ENCODE data around the gene L1CAM.

- no peak for TF ChIP-seq NCOA6 (IDR thresholded peaks at IDR 0.05)
- TF ChIP-seq NFRKB (IDR thresholded peaks at IDR 0.05; ENCODE audit: low read depth) = no peak
- no peak for TF ChIP-seq NR3C1 (CRISPR knock-in tag; IDR thresholded peaks at IDR 0.05)
- no peak for TF ChIP-seq ZBTB34 (CRISPR knock-in tag; IDR thresholded peaks at IDR 0.05)
- TF ChIP-seq CTCF (IDR thresholded peaks at IDR 0.05 in 2 of 3, conservative IDR thresholded peaks at IDR 0.05 in 1 of 3; ENCODE audit: insufficient read depth in 2 of 3, low read depth in 1 of 3, low read length in 3 of 3) = no peak
- no peak for TF ChIP-seq BRCA1 (IDR thresholded peaks at IDR 0.05)
- TF ChIP-seq BRCA1 (CRISPR knock-in tag; IDR thresholded peaks at IDR 0.05) = no peak
- TF ChIP-seq TAF7 (tag; IDR thresholded peaks at IDR 0.05) = no peak
- TF ChIP-seq ZNF232 (CRISPR knock-in tag; IDR thresholded peaks at IDR 0.05) = no peak
- no peak for TF ChIP-seq ZBTB8A (IDR thresholded peaks at IDR 0.05; ENCODE audit: partially characterized antibody)
- no peak for TF ChIP-seq SRSF1 (IDR thresholded peaks at IDR 0.05; ENCODE audit: low read depth, low read length)
Measured at GRCh38 chrX:153812220-153812619, 73.8 kb downstream of the L1CAM start.

Measured in K562 (cell line).